Measurements from ENCODE around the gene PTK6.
"Not testable (repeated sequence)": the region's sequence is repeated elsewhere in the genome, so short reads cannot be mapped to it uniquely, and the experiment has no call there.

PTK6 gene

GRCh38 chr20:63559485-63560332, 22.5 kb upstream of the PTK6 start:
- not testable (repeated sequence) for DNase-seq (ENCODE audit: low read depth, low spot score)

GRCh38 chr20:63558804-63559484, 21.8 kb upstream of the PTK6 start:
- H3K27ac ChIP-seq, result no peak overlapping the region
- no peak for DNase-seq (ENCODE audit: low read depth, low spot score)

More at GRCh38 chr20:63559485-63560332, 22.5 kb upstream of the PTK6 start:
- H3K27ac ChIP-seq, result not testable (repeated sequence)

- no peak overlapping the region for H3K27ac ChIP-seq
- DNase-seq (ENCODE audit: low read depth, low spot score), result no peak
Measured at GRCh38 chr20:63557481-63557891, 20.3 kb upstream of the PTK6 start.

GRCh38 chr20:63556873-63557478, 19.8 kb upstream of the PTK6 start:
- no peak overlapping the region for H3K27ac ChIP-seq
- DNase-seq (ENCODE audit: low read depth, low spot score), result no peak

GRCh38 chr20:63555661-63556381, 18.6 kb upstream of the PTK6 start:
- no peak for DNase-seq (ENCODE audit: low read depth, low spot score)
- H3K27ac ChIP-seq, result no peak overlapping the region

GRCh38 chr20:63554361-63555278, 17.4 kb upstream of the PTK6 start:
- H3K27ac ChIP-seq, result peak overlapping the region; percentile 62
- no peak for DNase-seq (ENCODE audit: low read depth, low spot score)

- peak within 1 kb of the TSS; percentile 62 for H3K27ac ChIP-seq
- no peak for DNase-seq (ENCODE audit: low read depth, low spot score)
Measured at GRCh38 chr20:63553933-63554290, 16.7 kb upstream of the PTK6 start, which contains the start of gene FNDC11. Gene FNDC11, plus strand, starts transcription at chr20:63554159. Its CDS starts 1,505 bp downstream, at chr20:63555664.

GRCh38 chr20:63553251-63553932, 16.2 kb upstream of the PTK6 start:
- no peak for DNase-seq (ENCODE audit: low read depth, low spot score)

GRCh38 chr20:63552481-63553249, 15.5 kb upstream of the PTK6 start:
- no peak for DNase-seq (ENCODE audit: low read depth, low spot score)
- peak overlapping the region; percentile 62 for H3K27ac ChIP-seq

More at GRCh38 chr20:63553251-63553932, 16.2 kb upstream of the PTK6 start:
- H3K27ac ChIP-seq, result peak overlapping the region; percentile 62

- DNase-seq (ENCODE audit: low read depth, low spot score), result no peak
Measured at GRCh38 chr20:63551068-63551467, 13.9 kb upstream of the PTK6 start.

GRCh38 chr20:63549679-63550282, 12.6 kb upstream of the PTK6 start:
- no peak for DNase-seq (ENCODE audit: low read depth, low spot score)
- H3K27ac ChIP-seq, result no peak overlapping the region

More at GRCh38 chr20:63551068-63551467, 13.9 kb upstream of the PTK6 start:
- H3K27ac ChIP-seq, result no peak overlapping the region

GRCh38 chr20:63549019-63549418, 11.8 kb upstream of the PTK6 start:
- no peak overlapping the region for H3K27ac ChIP-seq
- DNase-seq (ENCODE audit: low read depth, low spot score), result no peak

GRCh38 chr20:63548542-63548941, 11.4 kb upstream of the PTK6 start:
- no peak overlapping the region for H3K27ac ChIP-seq
- no peak for DNase-seq (ENCODE audit: low read depth, low spot score)

GRCh38 chr20:63547725-63548480, 10.7 kb upstream of the PTK6 start, which contains the start of gene SRMS:
Gene SRMS, minus strand, starts transcription at chr20:63547749. Its CDS starts 286 bp downstream, at chr20:63547463.
- DNase-seq (ENCODE audit: low read depth, low spot score), result no peak
- H3K27ac ChIP-seq, result no peak within 1 kb of the TSS

- H3K27ac ChIP-seq, result no peak overlapping the region
- DNase-seq (ENCODE audit: low read depth, low spot score), result no peak
Measured at GRCh38 chr20:63546956-63547724, 10.0 kb upstream of the PTK6 start.

Measured in epithelial cell of prostate (primary cell).